HG02759 (cell line): Measurements from ENCODE around the gene PHLDA1.

Experiments used
- ATAC-seq: cut with Tn5 transposase; IDR thresholded peaks from one replicate; pipeline ENCODE4 v1.9.1; 2021; ENCODE audit warnings: mild to moderate bottlenecking, moderate library complexity; ENCODE audit not compliant: unreplicated experiment

The PHLDA1 gene

DNA sequence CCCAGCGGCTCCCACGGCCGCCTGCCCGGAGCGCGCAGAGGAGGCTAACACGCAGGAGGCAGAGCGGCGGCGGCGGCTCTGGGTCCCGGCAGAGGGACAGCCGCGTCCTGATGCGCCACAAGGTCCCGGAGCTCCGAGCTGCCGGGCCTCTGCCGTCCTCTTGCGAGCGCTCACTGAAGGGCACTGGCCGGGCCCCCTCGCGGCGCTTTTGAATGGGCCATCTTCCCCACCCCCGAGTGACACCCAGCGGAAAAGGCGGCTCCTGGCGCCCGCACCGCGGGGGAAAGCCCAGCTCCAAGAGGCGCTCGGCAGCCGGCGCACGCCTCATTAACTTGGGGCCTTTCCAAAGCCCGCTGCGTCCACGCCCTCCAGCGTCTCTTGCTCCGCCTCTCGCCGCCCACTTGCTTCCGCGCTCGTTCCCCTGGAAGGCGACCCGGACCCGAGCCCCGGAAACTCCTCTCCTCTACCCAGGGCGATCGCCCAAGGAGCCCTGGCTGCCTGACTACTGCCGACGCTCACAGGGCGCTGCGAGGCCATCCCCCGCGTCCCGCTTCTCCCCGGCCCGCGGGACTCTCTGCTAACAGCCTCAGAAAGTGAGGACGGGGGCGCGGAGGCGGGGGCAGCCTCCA, at the start of gene PHLDA1:
PHLDA1 (minus strand) TSS at position 363 of the 629 bp plus-strand sequence.
- ATAC-seq = peak; percentile 83

DNA sequence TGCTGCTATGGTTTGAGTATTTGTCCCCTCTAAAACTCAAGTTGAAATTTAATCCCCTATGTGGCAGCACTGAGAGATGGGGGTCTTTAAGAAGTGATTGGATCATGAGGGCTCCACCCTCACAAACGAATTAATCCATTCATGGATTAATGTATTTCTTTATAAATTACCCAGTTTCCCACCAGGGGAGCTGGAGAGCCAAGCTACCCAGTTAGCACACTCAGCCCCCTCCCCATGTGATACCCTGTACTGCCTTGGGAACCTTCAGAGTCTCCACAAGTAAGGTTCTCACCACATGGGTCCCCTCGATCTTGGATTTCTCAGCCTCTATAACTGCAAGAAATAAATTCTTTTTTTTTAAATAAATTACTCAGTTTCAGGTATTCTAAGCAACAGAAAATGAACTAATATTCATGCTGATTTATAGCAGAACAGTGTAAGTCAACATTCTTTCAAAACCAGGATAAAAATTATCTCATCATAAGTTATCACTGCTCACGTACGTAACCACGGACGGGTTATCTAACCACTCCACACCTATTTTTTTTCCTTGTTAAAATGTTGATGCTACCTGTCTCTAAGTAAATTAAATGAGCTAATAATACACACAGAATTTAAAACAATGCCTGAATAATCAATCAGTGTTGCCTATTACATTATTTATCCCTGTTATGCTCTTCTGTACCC, 49.3 kb upstream of the PHLDA1 start:
- ATAC-seq = no peak

DNA sequence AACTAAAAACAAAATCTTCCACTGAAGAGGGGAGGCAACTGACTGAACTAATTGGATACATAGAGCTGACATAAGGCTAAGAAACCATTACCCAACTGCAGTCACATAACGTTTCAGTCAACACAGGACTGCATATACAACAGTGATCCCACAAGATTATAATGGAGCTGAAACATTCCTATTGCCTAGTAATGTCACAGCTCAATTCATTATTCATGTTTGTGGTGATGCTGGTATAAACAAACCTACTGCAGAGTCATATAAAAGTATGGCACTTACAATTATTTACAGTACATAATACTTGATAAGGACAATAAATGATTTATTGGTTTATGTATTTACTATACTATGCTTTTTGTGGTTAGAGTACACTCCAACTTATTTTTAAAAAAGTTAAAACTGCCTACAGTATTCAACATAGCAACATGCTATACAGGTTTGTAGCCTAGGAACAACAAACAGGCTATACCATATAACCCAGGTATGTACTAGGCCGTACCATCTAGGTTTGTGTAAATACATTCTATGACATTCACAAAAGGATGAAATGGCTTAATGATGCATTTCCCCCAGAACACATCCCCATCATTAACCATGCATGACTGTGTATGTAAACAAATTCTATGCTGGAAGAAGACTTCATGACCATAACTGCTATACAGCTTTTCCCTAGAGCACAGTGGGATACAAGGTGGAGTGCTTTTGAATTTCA, 48.6 kb upstream of the PHLDA1 start:
- no peak for ATAC-seq

DNA sequence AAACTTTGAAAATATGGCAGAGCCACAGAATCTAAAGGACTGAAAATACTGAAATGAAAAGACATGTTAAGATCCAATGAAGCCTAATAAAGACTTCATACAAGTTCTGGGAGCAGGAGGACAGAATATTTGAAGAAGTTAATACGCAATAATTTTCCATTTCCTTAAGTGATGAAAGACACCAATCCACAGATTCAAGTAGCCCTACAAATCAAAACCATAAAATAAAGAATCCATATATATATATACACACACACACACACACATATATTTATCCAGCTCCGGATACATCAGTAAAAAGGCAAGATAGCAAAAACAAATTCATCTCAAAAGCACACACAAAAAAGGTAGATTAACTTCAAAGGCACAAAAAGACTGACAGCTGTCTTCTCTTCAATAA, 47.2 kb upstream of the PHLDA1 start:
- no peak for ATAC-seq

DNA sequence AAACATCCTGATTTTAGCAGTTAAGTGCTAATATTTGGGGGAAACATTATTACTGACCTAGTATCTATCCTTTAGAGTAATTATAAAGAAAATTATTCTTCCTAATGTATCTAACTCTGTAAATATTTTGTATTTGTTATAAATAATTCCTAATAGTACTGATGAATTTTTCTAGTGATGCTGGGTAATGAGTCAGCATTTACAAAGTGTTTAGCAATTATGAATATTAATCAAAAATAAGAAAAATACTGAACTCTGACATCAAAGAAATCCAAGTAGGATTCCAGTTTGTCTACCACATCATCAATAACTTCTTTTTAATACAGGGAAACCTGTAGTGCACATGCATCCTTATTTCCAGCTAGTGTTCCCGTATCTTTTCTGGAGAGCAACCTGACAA, 43.9 kb upstream of the PHLDA1 start:
- no peak for ATAC-seq

DNA sequence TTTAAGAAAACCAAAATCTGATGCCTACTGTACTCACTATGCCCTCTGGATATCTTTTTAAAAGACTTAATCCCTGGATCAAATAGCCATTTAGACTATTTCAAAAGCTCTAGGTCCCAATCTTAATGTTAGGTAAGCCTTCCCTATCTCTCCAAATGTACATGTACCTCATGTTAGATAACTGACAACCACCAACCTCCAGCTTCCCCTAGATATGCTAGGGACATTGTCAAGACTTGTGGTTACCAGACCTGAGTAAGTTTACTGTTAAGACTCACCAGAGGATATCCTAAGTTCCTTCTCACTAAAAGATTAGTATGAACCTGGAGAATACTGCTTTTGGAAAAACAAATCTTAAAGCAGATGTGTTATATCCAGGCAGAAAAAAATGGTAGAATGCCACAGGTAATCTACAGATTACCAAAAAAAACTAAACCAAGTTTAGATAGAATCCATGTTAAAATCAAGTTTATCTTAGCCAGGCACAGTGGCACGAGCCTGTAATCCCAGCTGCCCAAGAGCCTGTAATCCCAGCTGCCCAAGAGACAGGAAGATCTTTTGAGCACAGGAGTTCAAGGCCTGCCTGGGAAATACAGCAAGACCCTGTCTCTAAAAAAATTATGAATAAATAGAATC, 43.2 kb upstream of the PHLDA1 start:
- no peak for ATAC-seq

DNA sequence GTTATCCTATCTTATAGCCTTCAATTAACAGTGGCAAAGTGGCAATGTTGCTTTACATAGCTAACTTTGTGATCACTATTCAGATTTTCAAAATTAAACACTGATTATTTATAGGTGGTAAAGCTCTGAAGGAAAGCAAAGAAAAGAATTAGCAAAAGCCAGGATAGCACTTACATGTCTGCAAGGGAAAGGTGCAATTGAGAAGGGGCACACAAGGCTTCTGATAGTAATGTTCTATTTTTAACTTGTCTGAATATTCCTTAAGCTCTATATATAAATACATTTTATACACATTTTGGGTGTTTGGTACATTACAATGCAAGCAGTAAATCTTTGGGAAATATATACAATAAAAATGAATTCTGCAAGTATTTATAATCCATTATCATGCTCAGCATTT, 42.0 kb upstream of the PHLDA1 start:
- ATAC-seq = no peak

DNA sequence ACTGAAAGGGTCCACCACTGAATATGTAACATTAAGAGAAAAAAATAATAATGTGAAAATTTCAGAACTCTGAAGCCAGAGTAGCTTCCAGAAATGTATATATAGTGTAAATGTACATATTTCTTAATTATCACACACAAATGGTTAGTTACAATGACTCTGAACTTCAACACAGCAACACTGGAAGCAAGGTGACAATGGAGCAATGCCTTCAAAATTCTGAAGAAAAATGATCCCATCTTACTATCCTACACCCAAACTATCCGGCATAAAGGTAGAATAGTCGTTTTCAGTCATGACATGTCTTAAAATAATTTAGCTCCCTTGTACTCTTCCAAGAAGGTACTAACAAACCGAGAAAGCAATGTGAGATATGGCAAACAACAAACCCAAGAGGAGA, 41.0 kb upstream of the PHLDA1 start:
- no peak for ATAC-seq

DNA sequence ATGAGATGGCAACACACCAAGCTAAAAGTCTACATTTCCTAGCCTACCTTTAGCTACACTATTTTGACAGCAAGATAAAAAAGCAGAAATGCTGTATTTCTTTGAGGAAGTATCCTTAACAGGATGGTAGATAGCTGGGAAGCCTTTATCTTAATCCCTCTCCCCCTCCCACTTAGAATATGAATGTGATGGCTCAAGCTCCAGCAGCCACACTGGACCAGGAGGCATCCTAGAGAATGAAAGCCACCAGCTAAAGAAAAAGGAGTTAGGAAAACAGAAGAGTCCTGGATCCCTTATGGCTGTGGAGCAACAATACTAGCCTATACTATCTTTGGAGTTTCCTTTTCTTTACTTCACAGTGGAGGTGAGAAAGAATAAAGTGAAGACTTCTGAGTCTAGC, 37.8 kb upstream of the PHLDA1 start:
- ATAC-seq = no peak

DNA sequence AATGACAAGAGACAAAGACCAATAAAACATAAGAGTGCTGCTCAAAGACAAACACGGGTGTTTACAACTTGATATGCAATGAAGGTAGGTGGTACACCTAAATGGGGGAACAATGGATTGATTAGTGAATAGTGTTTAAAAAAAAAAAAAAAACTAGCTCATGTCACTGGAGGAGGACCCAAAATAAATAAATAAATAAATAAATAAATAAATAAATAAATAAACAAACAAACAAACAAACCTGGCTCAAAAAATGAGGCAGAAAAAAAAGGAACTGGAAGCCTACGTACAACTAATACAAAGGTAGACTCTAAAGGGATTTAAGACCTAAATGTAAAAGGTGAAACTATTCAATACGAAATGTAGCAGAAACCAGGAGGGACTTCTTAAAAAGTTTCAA, 34.3 kb upstream of the PHLDA1 start:
- no peak for ATAC-seq

DNA sequence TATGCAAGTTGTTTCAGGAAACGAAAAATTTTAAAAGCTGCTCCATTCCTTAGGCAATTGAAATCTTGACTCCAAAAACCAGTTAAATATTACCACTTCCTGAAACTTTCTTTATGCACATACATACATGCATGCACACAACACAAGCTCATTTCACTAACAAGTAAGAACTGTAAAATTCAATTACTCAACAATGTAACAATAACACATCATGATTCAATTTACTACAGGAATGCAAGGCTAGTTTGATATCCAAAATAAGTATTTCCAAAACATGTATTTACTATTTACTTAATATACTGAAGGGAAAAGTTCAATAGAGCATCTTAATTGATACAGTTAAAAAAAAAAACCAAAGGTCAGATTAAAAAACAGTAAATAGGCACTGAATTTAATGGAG, 33.3 kb upstream of the PHLDA1 start:
- no peak for ATAC-seq

DNA sequence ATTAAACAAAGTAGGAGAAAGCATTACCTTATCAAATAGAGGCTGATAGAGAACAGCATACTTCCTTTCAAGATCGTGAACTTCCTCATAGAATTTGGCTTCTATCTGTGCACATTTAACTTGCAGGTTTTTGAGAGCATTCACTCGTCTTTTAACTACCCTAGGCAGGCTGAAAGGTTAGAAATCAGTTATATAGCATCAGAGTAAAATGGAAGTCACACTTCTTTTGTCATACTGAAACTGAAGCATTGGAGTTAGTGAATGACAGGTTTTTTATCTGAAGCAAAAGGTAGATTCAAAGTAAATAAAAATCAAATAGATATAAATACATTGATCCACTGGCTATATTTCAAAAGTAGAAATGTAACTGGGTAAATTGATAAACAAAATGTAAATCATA, 28.5 kb upstream of the PHLDA1 start:
- ATAC-seq = no peak

DNA sequence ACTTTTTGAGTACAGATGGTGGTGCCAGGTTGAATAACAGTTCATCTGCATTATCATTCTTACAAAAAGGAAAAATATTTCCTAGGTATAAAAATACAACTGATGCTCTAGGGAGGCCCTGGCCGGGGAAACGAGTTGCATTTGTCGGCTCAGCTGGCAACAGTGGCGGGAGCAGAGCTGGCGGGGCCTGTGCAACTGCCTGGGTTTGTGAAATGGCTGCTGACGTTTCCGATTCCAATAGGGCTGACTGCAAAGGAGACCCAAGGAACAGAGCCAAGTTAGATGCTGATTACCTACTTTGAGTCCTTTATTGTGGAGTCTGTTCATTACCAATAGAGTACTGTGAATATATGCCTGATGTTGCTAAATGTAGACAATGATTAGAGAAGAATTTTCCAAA, 25.8 kb upstream of the PHLDA1 start:
- no peak for ATAC-seq

DNA sequence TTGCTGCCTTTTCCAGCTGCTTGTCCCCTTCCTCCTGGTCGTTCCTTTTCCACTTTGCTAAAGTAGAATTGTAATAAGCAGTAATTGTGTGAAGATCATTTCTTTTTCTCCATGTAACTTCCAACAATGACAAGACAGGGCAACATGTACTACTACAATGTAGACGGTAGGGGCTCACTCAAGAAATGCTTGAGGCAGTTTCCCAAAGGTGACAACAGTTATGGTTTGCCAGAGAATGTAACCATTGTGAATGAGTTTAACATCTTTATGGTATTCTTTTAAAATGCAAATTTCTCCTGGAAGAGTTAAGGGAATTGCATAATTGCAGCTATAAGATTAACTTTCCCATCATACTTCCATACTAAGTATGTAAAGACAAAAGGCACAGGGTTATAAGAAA, 23.8 kb upstream of the PHLDA1 start:
- ATAC-seq = no peak

DNA sequence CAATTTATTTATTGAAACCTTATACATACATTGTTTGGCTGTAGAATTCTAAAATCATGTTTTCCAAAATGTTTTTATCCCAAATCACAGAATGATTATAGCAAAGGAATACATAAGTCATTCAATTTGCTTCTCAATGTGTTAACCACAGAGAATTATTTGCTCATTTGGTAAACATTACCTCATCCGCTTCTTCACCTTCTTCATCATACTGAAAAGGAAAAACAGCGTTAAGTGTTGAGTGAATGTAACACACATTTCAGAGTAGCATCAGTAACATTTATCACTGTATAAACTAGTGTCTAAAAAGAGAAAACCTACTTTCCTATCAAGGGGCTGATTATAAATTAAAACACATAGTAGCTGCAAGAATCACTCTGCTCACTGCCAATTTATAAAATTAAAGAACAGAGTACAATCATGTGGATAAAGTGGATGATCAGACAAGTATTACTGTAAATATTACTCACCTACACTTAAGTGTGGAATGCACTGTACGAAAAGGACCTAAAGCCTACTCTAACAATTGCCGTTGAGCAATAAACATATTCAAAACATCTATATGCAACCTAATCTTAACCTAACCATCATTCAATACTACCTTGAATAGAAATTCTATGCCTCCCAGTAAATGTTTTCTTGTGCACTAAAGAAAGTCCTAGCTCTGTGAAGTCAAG, 18.1 kb upstream of the PHLDA1 start:
- no peak for ATAC-seq

DNA sequence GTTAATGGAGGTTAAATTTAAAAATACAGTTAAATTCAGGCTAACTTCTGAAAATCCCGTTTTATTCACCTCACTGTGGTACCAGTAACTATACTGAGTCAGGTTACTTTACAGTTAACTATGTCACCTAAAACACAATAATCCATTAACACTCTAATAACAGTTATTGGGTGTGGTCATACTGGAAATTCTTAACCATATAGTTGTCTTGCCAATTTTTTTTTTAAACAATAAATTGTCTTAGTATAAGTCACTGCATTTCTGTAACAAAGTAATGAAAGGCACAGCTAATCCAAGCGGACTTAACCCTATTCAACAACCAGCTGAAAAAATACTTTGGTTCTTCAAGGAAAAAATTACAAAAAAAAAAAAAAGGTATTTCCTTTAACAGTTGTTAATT, 16.2 kb upstream of the PHLDA1 start:
- no peak for ATAC-seq

DNA sequence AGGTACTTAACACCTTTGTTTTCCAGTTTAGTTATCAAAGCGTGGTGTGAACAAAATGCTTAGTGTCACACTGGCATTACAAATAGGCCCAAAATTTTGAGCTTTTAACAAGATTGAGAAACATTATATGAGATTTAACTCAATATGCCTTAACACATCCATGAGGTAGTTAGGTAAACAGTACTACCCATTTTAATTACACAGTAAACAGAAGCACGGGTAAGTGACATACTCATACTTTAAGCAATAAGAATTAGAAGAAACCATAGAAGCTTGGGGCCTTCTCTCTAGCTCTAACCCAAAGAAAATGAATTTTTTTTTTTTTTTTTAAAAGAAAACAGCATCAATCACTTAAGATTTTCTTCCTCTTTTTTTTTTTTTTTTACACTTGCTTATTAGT, 15.5 kb upstream of the PHLDA1 start:
- no peak for ATAC-seq

DNA sequence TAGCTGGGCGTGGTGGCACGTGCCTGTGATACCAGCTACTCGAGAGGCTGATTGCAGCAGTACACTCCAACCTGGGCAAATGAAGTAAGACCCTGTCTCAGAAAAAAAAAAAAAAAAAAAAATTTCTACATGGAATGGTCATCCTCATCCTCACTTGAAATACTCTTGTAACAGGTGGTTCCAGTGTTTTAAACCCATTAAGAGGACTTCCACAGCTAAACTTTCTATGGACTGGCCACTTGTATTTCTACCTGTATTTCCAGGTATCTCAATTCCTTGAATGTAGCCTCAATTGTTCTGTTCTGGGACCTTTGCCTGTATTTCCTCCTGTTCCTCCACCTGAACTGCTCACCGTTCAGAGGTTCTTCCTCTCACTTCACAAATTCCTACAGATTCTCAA, 11.8 kb upstream of the PHLDA1 start:
- ATAC-seq = no peak

DNA sequence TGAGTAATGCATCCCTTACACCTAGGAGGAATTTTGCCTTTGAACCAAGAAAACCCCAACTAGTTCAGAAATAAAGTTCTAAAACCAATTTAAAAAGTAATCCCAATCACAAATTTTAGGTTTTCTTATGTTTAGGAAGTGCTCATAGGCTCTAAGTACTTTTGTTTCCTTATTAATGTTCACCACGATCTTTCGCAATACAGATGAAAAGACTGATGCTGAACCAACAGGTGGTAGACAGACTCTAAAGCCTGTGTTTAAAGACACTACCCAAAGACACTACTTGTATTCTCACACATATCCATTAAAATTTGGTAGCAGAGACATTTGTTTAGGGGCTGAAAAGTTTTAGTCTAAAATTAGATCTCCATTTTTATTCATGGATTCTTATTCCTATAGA, 10.6 kb upstream of the PHLDA1 start:
- ATAC-seq = no peak

DNA sequence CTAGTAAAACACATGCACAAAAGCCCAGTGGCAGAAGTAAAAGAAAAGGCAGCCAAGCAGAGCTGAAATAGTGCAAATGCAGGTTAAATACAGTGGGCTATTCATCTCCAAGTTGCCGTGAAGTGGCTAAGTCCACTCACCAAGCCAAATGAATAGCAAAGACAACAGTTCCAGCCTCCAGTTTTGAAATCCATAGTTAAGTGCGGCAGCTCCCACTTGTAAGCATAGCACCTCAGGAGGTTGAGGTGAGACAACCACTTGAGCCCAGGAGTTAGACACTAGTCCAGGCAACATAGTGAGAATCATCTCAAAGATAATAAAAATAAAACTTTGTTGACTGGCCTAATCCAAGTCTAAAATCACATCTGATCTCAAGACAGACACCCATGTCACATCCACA, 9.8 kb upstream of the PHLDA1 start:
- no peak for ATAC-seq

DNA sequence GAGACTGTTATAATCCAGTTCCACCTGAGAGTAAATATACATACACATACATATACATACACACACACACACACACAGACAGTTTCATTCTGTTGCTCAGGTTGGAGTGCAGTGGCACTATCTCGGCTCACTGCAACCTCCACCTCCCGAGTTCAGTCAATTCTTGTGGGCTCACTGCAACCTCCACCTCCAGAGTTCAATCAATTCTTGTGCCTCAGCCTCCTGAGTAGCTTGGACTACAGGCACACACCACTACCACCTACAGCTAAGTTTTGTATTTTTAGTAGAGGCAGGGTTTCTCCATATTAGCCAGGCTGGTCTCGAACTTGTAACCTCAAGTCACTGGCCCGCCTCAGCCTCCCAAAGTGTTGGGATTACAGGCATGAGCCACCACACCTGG, 8.9 kb upstream of the PHLDA1 start:
- no peak for ATAC-seq
